ENCODE results near the gene GZMB. TPM values are rescaled to one million over a fixed set of nuclear protein-coding genes. Genes with fewer than 3 reads are reported as not detected.

Gene GZMB
- total RNA-seq, 1 donor from 2014 or later, result not detected

DNA sequence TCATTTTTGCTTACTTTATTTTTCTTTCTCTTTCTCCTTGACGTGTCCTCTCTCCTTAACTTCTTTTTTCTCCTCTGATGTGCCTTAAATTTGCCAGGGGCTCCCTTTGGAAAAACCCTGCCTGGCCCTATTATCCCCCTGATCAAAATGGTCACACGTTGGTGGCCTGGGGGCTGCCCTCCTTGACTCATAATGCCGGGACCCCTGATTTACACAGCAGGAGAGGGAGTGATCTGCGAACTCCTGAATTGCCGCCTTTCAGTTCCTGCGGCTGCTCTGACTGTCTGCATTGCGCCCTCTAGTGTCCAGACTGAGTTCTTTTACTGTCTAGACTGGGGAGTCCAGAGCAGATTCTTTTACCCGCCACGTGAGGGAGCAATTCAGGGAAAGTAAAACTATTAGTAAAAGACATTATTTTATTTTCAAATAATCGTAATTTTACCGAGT is 44.8 kb upstream of the GZMB start:
- TF ChIP-seq, protein P1, sequence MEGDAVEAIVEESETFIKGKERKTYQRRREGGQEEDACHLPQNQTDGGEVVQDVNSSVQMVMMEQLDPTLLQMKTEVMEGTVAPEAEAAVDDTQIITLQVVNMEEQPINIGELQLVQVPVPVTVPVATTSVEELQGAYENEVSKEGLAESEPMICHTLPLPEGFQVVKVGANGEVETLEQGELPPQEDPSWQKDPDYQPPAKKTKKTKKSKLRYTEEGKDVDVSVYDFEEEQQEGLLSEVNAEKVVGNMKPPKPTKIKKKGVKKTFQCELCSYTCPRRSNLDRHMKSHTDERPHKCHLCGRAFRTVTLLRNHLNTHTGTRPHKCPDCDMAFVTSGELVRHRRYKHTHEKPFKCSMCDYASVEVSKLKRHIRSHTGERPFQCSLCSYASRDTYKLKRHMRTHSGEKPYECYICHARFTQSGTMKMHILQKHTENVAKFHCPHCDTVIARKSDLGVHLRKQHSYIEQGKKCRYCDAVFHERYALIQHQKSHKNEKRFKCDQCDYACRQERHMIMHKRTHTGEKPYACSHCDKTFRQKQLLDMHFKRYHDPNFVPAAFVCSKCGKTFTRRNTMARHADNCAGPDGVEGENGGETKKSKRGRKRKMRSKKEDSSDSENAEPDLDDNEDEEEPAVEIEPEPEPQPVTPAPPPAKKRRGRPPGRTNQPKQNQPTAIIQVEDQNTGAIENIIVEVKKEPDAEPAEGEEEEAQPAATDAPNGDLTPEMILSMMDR (IDR thresholded peaks at IDR 0.05), result peak; percentile 100
- no peak for TF ChIP-seq EZH2phosphoT487 (IDR thresholded peaks at IDR 0.05)
- peak; percentile 53 for TF ChIP-seq EZH2 (IDR thresholded peaks at IDR 0.05)
- Histone ChIP-seq H3F3A (ENCODE audit: low read depth) (no peaks in the 10 kb centered on the region), H3K27me3 (peaks cover 23% of the 10 kb centered on the region), H3K27ac (no peak overlapping the region), H3K36me3 (no peaks in the 10 kb centered on the region), H3K4me1 (no peaks in the 10 kb centered on the region), H3K4me2 (no peak overlapping the region), H2AFZ (replicated peaks) (peak overlapping the region; percentile 83), H3K4me3 (no peak overlapping the region), H3K9me3 (ENCODE audit: low read depth) (no peaks in the 10 kb centered on the region), H4K20me1 (ENCODE audit: low read depth) (no peaks in the 10 kb centered on the region), H3K79me2 (ENCODE audit: low read depth) (no peaks in the 10 kb centered on the region), H3K9ac (no peak overlapping the region)
- Mint-ChIP-seq H3K4me1 (peaks cover 4% of the 10 kb centered on the region), H3K27ac (no peak overlapping the region), H3K9me3 (no peaks in the 10 kb centered on the region), H3K27me3 (ENCODE audit: insufficient read depth, low read depth) (peaks cover 3% of the 10 kb centered on the region), H3K36me3 (no peaks in the 10 kb centered on the region), H3K4me3 (peak overlapping the region; percentile 70)
- peak; percentile 93 for DNase-seq (ENCODE audit: low spot score)

DNA sequence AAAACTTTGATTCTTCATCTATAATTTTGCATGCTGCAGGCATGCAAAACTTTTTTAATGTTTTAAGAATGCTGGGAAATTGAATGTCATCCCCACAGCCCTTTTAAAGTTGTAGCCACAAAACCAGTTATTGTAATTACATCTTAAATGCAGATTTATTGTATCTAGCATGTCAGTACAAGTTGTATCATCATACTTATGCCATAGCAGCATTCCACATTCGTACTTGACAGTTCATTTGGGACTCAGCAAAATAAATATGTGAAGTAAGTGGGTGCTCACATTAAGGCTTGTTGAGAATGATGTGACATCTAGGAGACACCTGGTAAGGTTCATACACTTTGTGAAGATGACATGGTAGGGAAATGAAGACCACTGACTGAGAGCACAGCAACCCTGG is 44.0 kb upstream of the GZMB start:
- Histone ChIP-seq H4K20me1 (ENCODE audit: low read depth) (no peaks in the 10 kb centered on the region), H3F3A (ENCODE audit: low read depth) (no peaks in the 10 kb centered on the region), H2AFZ (replicated peaks) (no peak overlapping the region), H3K36me3 (no peaks in the 10 kb centered on the region), H3K4me3 (no peak overlapping the region), H3K4me1 (no peaks in the 10 kb centered on the region), H3K4me2 (no peak overlapping the region), H3K27me3 (peaks cover 23% of the 10 kb centered on the region), H3K79me2 (ENCODE audit: low read depth) (no peaks in the 10 kb centered on the region), H3K9me3 (ENCODE audit: low read depth) (no peaks in the 10 kb centered on the region), H3K27ac (no peak overlapping the region), H3K9ac (no peak overlapping the region)
- no peak overlapping the region for H3K27ac Mint-ChIP-seq
- H3K4me3 Mint-ChIP-seq, result no peak overlapping the region
- peaks cover 6% of the 10 kb centered on the region for H3K27me3 Mint-ChIP-seq (ENCODE audit: insufficient read depth, low read depth)
- H3K36me3 Mint-ChIP-seq, result no peaks in the 10 kb centered on the region
- DNase-seq (ENCODE audit: low spot score), result no peak
- TF ChIP-seq EZH2 (IDR thresholded peaks at IDR 0.05) (no peak), EZH2phosphoT487 (IDR thresholded peaks at IDR 0.05) (no peak)
- TF ChIP-seq, protein P1 (IDR thresholded peaks at IDR 0.05), result no peak
- H3K4me1 Mint-ChIP-seq, result peaks cover 4% of the 10 kb centered on the region
- H3K9me3 Mint-ChIP-seq, result no peaks in the 10 kb centered on the region

DNA sequence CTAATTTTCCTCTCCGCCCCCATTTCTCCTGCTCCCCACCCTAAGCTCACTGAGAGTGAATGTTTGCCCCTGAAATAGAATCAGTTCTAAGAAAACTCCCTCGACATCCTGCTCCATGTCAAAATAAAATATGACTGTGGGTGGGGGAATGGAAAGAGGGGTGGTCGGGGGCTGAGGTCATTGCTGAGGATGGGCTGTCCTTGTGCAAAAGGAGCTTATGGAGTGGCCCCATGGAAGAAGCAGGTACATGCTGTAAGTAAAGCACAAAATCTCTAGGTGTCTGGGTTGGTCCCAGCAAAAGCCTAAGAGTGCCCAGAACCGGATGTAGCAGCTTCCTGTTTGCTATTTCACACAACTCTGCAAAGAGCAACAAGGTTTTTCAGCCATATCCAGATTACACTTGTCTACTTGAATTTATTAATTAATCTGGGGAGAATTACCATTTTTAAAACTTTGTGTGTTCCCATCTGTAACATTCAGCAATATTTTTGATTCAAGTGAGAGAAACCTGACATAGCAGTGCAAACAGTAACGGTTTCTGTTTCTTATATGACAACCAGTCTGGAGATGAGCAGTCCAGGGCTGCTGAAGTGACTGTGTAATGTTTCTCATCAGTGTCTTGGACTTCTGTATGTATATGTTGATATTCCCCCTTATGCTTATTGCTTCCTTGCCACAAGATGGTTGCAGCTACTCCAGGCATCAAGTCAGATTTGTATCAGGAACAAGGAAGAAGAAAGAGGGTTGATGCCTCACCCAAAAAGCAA is 40.4 kb upstream of the GZMB start:
- Histone ChIP-seq H3K9ac (no peak overlapping the region), H3K36me3 (no peaks in the 10 kb centered on the region), H3K4me2 (no peak overlapping the region), H3K4me3 (no peak overlapping the region), H3F3A (ENCODE audit: low read depth) (no peaks in the 10 kb centered on the region), H3K9me3 (ENCODE audit: low read depth) (no peaks in the 10 kb centered on the region), H3K79me2 (ENCODE audit: low read depth) (no peaks in the 10 kb centered on the region), H3K27me3 (peaks cover 23% of the 10 kb centered on the region), H3K27ac (no peak overlapping the region), H2AFZ (replicated peaks) (no peak overlapping the region), H3K4me1 (no peaks in the 10 kb centered on the region), H4K20me1 (ENCODE audit: low read depth) (no peaks in the 10 kb centered on the region)
- Mint-ChIP-seq H3K27me3 (ENCODE audit: insufficient read depth, low read depth) (peaks cover 3% of the 10 kb centered on the region), H3K4me3 (no peak overlapping the region), H3K36me3 (no peaks in the 10 kb centered on the region), H3K27ac (no peak overlapping the region), H3K9me3 (no peaks in the 10 kb centered on the region), H3K4me1 (peaks cover 4% of the 10 kb centered on the region)
- TF ChIP-seq EZH2phosphoT487 (IDR thresholded peaks at IDR 0.05) (no peak), EZH2 (IDR thresholded peaks at IDR 0.05) (no peak)
- TF ChIP-seq, protein P1 (IDR thresholded peaks at IDR 0.05), result no peak
- DNase-seq (ENCODE audit: low spot score), result no peak
